GM06990 (cell line): ENCODE results near the gene LIN7B.

Source experiments
- DNase-seq: peaks from one replicate; pipeline ENCODE4 v3.0.0-alpha.2; 2011; ENCODE audit not compliant: insufficient read length; ENCODE audit errors: extremely low read depth
- H3K27me3 ChIP-seq: replicated peaks from 2 replicates; pipeline ENCODE4 v1.6.0; 2011; ENCODE audit warnings: low read length; ENCODE audit not compliant: control insufficient read depth, insufficient read depth
- H3K36me3 ChIP-seq: 2 replicates; pipeline ENCODE4 v1.5.1; 2011; ENCODE audit warnings: low read length; ENCODE audit not compliant: control insufficient read depth, insufficient read depth
- H3K4me3 ChIP-seq: replicated peaks from 2 replicates; pipeline ENCODE4 v1.5.1; 2011; ENCODE audit warnings: low read depth, mild to moderate bottlenecking, control low read depth, low read length
- TF ChIP-seq, protein P1 (sequence below): IDR thresholded peaks from 2 replicates; pipeline ENCODE4 v1.5.1; 2011; ENCODE audit warnings: low read length, control low read depth, mild to moderate bottlenecking, inconsistent platforms; ENCODE audit not compliant: insufficient read depth, poor library complexity, severe bottlenecking

Gene LIN7B

DNA sequence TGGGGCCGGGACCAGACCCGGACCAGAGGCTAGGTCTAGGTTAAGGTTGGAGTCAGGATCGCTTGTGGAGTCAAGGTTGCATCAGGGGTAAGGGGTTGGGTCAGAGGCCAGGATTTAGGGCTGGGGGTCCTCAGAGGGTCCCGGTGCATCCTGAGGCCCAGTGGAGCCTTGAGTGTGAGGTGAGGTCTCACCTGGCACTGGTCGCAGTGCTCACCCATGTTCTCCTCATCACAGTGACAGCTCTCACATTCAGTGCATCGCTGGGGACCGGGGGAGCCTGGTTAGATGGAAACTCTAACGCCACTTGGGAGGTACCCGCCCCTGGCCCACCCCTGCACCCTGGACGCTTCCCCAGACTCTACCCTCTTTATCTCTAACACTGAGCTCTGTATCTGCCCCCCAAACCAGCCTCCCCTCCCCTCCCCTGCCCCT lies 38.0 kb downstream of the LIN7B start:
- TF ChIP-seq, protein P1, sequence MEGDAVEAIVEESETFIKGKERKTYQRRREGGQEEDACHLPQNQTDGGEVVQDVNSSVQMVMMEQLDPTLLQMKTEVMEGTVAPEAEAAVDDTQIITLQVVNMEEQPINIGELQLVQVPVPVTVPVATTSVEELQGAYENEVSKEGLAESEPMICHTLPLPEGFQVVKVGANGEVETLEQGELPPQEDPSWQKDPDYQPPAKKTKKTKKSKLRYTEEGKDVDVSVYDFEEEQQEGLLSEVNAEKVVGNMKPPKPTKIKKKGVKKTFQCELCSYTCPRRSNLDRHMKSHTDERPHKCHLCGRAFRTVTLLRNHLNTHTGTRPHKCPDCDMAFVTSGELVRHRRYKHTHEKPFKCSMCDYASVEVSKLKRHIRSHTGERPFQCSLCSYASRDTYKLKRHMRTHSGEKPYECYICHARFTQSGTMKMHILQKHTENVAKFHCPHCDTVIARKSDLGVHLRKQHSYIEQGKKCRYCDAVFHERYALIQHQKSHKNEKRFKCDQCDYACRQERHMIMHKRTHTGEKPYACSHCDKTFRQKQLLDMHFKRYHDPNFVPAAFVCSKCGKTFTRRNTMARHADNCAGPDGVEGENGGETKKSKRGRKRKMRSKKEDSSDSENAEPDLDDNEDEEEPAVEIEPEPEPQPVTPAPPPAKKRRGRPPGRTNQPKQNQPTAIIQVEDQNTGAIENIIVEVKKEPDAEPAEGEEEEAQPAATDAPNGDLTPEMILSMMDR, result no peak

DNA sequence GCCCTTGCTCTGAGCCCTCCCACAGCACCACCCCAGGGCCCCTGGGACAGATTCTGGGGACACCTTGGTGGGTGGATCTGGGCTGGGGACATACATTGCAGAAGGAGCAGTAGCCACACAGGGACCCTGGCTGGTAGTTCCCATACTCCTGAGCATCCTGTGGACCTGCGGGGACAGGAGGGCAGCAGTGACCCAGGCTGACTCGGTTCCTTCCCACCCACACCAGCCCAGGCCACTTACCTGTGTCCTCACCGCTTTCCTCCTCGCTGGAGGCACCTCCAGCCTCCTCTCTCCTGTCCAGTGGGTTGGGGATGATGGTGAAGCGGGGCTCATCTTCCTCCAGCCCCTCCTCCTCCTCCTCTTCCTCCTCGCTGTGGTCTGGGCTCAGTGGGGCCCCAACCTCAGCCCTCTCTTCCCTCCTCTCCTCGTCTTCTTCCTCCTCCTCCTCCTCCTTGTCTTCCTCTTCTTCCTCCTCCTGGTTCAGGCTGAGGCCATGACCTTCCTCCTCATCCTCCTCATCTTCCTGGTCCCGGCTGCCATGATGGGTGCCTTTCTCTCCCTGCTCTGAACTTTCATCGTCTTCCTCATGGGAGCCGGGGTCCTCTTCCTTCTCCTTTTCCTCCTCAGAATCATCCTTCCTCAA lies 39.1 kb downstream of the LIN7B start:
- no peak overlapping the region for H3K4me3 ChIP-seq
- TF ChIP-seq, protein P1, result no peak
- H3K36me3 ChIP-seq, result no peaks in the 10 kb centered on the region
- DNase-seq, result no peak
- H3K27me3 ChIP-seq, result peaks cover 2% of the 10 kb centered on the region

More for the DNA sequence above, 38.0 kb downstream of the LIN7B start:
- Histone ChIP-seq H3K36me3 (no peaks in the 10 kb centered on the region), H3K4me3 (no peak overlapping the region), H3K27me3 (no peaks in the 10 kb centered on the region; the same call in none of the 2 replicates)
- no peak for DNase-seq

DNA sequence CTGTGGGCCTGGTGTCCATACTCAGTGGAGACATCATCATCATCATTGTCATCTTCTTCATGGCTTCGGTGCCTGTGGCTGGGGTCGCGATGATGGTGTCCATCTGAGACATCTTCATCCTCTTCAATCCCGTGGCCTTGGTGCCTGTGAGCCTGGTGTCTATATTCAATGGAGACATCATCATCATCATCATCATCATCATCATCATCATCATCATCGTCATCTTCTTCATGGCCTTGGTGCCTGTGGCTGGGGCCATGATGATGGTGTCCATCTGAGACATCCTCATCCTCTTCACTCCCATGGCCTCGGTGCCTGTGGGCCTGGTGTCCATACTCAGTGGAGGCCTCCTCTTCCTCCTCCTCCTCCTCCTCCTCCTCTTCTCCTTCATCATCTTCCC lies 40.1 kb downstream of the LIN7B start:
- no peak for DNase-seq
- Histone ChIP-seq H3K27me3 (peaks cover 3% of the 10 kb centered on the region), H3K4me3 (no peak overlapping the region), H3K36me3 (no peaks in the 10 kb centered on the region)
- TF ChIP-seq, protein P1, result no peak

DNA sequence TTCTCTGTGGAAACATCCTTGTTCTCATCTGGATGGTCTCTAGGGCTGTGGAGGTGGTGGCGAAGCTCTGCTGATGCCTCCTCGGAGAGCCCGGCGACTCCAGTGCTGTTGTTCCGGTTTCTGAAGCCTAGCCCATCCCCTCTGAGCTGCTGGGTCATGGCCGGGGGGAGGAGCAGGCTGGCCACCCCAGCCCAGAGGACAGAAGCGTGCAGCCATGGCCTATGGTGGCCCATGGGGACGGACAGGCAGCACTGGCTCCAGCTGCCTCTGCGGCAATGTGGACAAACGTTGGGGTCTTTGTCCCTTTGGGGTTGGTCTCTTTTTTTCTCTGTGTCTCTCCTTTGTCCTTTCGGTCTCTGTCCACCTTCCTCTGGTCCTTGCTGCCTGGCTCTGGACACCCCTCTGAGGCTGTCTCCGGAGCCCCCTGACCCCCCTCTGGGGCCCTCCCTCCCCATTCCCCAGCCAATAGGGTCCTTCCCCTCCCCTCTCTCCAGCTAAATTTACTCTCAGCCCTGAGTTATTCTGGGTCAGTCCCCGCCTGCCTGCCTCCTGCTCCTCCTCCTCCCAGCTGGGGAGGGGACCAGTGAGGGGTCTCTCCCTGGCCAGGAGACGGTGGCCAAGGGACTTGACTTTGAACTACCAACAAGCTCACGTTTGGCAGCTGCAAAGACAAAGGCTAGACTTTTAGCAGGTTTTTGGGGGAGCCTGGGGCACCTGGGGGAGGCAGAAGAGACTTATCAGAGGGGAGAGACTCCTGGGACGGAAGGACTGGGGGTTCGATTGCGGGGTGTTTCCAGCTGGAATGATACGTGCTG lies 41.0 kb downstream of the LIN7B start, which contains the start of gene HRC:
Gene HRC, minus strand, starts transcription at position 392 of the 815 bp plus-strand sequence. Its CDS starts 159 bp downstream, at position 233.
- Histone ChIP-seq H3K27me3 (peaks cover 3% of the 10 kb centered on the region), H3K4me3 (no peak within 1 kb of the TSS), H3K36me3 (no peaks in the 10 kb centered on the region)
- no peak for DNase-seq
- TF ChIP-seq, protein P1, result no peak

DNA sequence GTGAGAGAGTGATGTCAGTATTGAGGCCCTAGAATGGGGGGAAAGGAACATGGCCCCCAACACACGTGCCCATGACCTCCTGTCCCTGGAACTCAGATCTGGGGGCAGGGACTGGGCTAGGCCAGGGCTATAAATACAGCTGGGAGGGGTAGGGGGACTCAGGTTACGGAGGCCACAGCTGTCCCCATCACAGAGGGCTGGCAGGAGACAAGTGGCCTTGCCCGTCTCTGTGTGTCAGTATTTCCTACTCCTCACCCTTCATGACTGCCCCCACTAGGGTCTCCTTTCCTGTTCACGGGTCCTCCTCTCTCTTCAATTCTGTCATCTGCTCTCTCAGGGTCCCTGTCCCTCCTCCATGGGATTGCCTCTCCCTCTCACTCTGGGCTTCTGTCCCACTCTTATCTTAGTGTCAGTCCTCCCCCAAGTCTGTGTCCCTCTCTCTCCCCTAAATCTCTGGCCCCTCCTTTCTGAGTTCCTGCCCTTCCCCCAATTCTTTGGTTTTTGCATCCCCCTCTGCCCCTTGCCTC lies 41.7 kb downstream of the LIN7B start:
- H3K27me3 ChIP-seq, result peaks cover 3% of the 10 kb centered on the region
- no peak for DNase-seq
- TF ChIP-seq, protein P1, result no peak
- no peaks in the 10 kb centered on the region for H3K36me3 ChIP-seq
- H3K4me3 ChIP-seq, result no peak overlapping the region
